Measurements from ENCODE around the gene TMEM256. TPM values are rescaled to one million over a fixed set of nuclear protein-coding genes. Genes with fewer than 3 reads are reported as not detected.

Gene TMEM256
- total and polyA plus RNA-seq, 2 of the 8 experiments (the other 6 are each of a cell fraction or from before 2014, with no cell fraction given): 97.0 to 350 TPM

DNA sequence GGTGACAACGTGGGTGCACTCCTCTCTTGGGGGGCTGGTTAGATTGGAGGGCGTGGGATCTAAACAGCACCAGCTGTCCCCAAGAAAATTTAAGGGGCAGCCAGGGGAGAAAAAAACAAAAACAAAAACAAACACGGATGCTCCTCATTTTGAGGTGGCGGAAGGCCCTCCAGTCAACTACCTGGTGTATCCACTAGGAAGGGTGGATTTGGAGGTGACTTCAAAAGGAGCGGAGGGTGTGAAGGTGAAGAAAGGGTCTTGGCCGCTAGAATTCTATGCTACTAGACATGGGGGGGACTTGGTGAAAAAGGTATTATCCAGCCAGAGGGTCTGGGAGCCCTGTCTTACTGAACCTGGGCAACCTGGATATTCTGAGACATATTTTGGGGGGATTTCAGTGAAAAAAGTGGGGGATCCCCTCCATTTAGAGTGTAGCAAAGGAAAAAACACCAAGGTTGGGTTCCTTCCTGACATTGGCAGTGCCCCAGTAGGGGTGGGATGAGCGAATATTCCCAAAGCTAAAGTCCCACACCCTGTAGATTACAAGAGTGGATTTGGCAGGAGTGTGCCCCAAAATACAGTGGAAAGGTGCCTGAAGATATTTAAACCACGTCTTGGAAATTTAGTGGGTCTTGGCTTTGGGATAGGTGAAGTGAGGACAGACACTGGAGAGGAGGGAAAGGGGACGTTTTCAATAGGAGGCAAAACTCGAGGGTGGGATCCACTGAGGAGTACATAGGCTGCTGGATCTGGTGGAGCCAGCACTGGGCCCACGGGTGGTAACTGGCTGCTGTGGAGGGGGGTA, 35.0 kb upstream of the TMEM256 start:
- no peak overlapping the region for H4K8ac ChIP-seq (ENCODE audit: extremely low read depth, insufficient read depth, low read length)
- no peak overlapping the region for H2AK5ac ChIP-seq (ENCODE audit: low read depth, low read length)
- no peak overlapping the region for H3K23ac ChIP-seq (ENCODE audit: insufficient read length)
- H3K18ac ChIP-seq (ENCODE audit: extremely low read depth, low read length): peak overlapping the region; percentile 78
- no peak overlapping the region for H2BK15ac ChIP-seq (ENCODE audit: low read length)
- no peaks in the 10 kb centered on the region for H3K36me3 ChIP-seq (ENCODE audit: control insufficient read depth in 2 of 4, insufficient read depth in 4 of 4, low read length in 3 of 4)
- H3K9me3 ChIP-seq (ENCODE audit: insufficient read depth in 2 of 2, low read depth in 1 of 2, low read length in 1 of 2): no peaks in the 10 kb centered on the region
- peaks cover 31% of the 10 kb centered on the region for H3K23me2 ChIP-seq (ENCODE audit: low read depth, low read length)
- H3K4me2 ChIP-seq (ENCODE audit: insufficient read depth in 1 of 2, low read depth in 2 of 2, low read length in 2 of 2): peak overlapping the region; percentile 91
- H3K4me1 ChIP-seq (replicated peaks in 1 of 4; ENCODE audit: control insufficient read depth in 3 of 4, insufficient read depth in 4 of 4, low read length in 3 of 4): peaks cover 0 to 29% (median 15%) of the 10 kb centered on the region in 4 experiments; a peak in 6 of 7 replicates
- H3K79me1 ChIP-seq (ENCODE audit: low read depth, low read length): no peaks in the 10 kb centered on the region
- H4K20me1 ChIP-seq (replicated peaks in 1 of 2; ENCODE audit: control insufficient read depth in 1 of 2, insufficient read depth in 2 of 2, low read length in 2 of 2): no peaks in the 10 kb centered on the region
- H3K4ac ChIP-seq (replicated peaks; ENCODE audit: insufficient read length, low read depth, low read length): no peak overlapping the region
- H4K91ac ChIP-seq (replicated peaks; ENCODE audit: insufficient read length, low read length): no peak overlapping the region
- no peak overlapping the region for H2BK20ac ChIP-seq (ENCODE audit: low read length)
- POLR2A ChIA-PET (ENCODE audit: partially characterized antibody): interaction anchor here (0.5 to 15.5 kb wide), 19 partner anchors 9 to 248 kb away, joined by 3 to 339 read pairs (median 4); partner anchors contain the start of genes DVL2, NLGN2, POLR2A and SLC35G6
- H2BK120ac ChIP-seq (replicated peaks; ENCODE audit: low read depth, low read length): no peak overlapping the region
- no peak overlapping the region for H4K5ac ChIP-seq (ENCODE audit: insufficient read length, low read depth, low read length)
- peak overlapping the region; percentile 50 to 83 (median 67) for H3K4me3 ChIP-seq (ENCODE audit: extremely low read depth in 1 of 4, insufficient read depth in 2 of 4, low read depth in 3 of 4, low read length in 4 of 4)
- H3K27me3 ChIP-seq (replicated peaks in 1 of 4; ENCODE audit: control insufficient read depth in 3 of 4, extremely low read depth in 1 of 4, insufficient read depth in 3 of 4, low read length in 3 of 4): peaks cover 2 to 19% (median 13%) of the 10 kb centered on the region in 4 experiments; a peak in 6 of 7 replicates
- H2BK12ac ChIP-seq (ENCODE audit: low read depth, low read length): 0 out of 2 replicates have a peak overlapping the region, but pooled peaks have one; percentile 27
- H3K27ac ChIP-seq (ENCODE audit: low read depth, low read length): no peak overlapping the region
- no peaks in the 10 kb centered on the region for H3K79me2 ChIP-seq (ENCODE audit: control insufficient read depth in 1 of 2, insufficient read depth in 2 of 2, low read length in 2 of 2)
- DNase-seq (ENCODE audit: low read depth in 1 of 2, low spot score in 2 of 2): no peak
- no peak for FAIRE-seq
- WGBS, 2 experiments (ENCODE audit: extremely low coverage in 1 of 2, insufficient coverage in 1 of 2, insufficient read length in 1 of 2, insufficient replicate concordance in 2 of 2, low coverage in 1 of 2, low lambda C conversion rate in 2 of 2, missing lambda C conversion rate in 1 of 2): 20% methylated on average over 11 of the region's 11 CpGs; no CpG with 5 or more reads in 1 of the 2 experiments
- no peak overlapping the region for H2AFZ ChIP-seq (ENCODE audit: low read length)
- H2BK5ac ChIP-seq (ENCODE audit: low read depth, low read length): no peak overlapping the region
- H3K14ac ChIP-seq (ENCODE audit: insufficient read length): no peak overlapping the region
- no peak overlapping the region for H3K9ac ChIP-seq (replicated peaks in 1 of 4; ENCODE audit: extremely low read depth in 1 of 4, low read depth in 3 of 4, low read length in 3 of 4)
- H3K56ac ChIP-seq (replicated peaks; ENCODE audit: insufficient read length, low read depth, low read length): no peak overlapping the region
- CTCF ChIA-PET (ENCODE audit: partially characterized antibody): interaction anchor here (0.7 to 5.1 kb wide), 11 partner anchors 8 to 85 kb away, joined by 3 to 56 read pairs (median 6); partner anchors contain the start of genes KCTD11, TMEM256 and TMEM95
- TF ChIP-seq SIX5 (IDR thresholded peaks at IDR 0.05; ENCODE audit: low read depth, low read length) (no peak), TAF1 (IDR thresholded peaks at IDR 0.05; ENCODE audit: low read depth, low read length) (no peak), TEAD4 (IDR thresholded peaks at IDR 0.05; ENCODE audit: low read depth, low read length) (no peak), PHF8 (conservative IDR thresholded peaks at IDR 0.05; ENCODE audit: low read depth, low read length) (no peak), SAP30 (IDR thresholded peaks at IDR 0.05; ENCODE audit: insufficient read depth, insufficient replicate concordance, low read length) (no peak), EP300 (IDR thresholded peaks at IDR 0.05; ENCODE audit: borderline replicate concordance in 1 of 2, low read depth in 2 of 2, low read length in 2 of 2) (no peak), EGR1 (IDR thresholded peaks at IDR 0.05; ENCODE audit: borderline replicate concordance, low read depth, low read length) (no peak), POU5F1 (IDR thresholded peaks at IDR 0.05; ENCODE audit: low read depth, low read length) (no peak), RXRA (IDR thresholded peaks at IDR 0.05; ENCODE audit: insufficient read depth, low read depth, low read length) (no peak), RBBP5 (IDR thresholded peaks at IDR 0.05; ENCODE audit: borderline replicate concordance, low read depth, low read length) (no peak), JUND (IDR thresholded peaks at IDR 0.05; ENCODE audit: low read length) (no peak)

Data from H1 (cell line).